M059J (cell line): ENCODE measurements around the gene POU2F1. TPM values are rescaled to one million over a fixed set of nuclear protein-coding genes. Genes with fewer than 3 reads are reported as not detected.

Source experiments
- DNase-seq: peaks from one replicate; pipeline ENCODE4 v3.0.0-alpha.2; 2012; ENCODE audit warnings: low read depth
- total RNA-seq: library from RNA; depleted of rRNA; stranded (reverse); fragments of >200 nt; shearing (Covaris generic); gene quantifications from 2 replicates; pipeline ENCODE4 v1.2.3, GENCODE V29; 2014

Gene POU2F1
- total RNA-seq, 1 experiment from 2014 or later = 5.5 TPM

DNA sequence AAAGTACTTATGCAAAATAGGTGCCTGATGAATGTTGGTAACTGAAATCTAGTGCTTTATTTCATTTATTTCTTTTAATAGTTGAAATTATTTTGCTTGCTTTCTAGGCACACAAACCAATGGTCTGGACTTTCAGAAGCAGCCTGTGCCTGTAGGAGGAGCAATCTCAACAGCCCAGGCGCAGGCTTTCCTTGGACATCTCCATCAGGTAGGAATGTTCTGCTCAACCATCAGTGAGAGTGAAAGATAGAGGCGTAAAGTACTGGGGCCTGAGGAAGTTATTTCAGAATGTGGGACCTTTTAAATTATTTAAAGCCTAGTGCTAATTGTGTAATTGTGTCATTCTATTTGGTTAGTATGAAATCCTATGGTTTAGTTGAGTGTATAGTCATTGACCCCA lies 144.7 kb downstream of the POU2F1 start:
- no peak for DNase-seq

DNA sequence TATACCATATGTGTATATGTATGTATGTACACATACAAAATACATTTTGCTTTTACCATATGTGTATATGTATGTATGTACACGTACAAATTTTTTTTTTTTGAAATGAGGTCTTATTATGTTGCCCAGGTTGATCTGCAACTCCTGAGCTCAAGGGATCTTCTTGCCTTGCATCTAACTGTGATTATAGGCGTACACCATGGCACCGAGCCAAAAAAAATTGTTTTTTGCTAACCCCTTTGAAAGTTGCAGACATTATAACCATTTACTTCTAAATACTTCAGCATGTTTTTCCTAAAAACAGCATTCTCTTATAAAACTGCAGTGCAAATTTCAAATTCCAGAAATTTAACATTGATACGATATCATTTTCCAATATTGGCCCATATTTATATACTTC lies 147.0 kb downstream of the POU2F1 start:
- no peak for DNase-seq

DNA sequence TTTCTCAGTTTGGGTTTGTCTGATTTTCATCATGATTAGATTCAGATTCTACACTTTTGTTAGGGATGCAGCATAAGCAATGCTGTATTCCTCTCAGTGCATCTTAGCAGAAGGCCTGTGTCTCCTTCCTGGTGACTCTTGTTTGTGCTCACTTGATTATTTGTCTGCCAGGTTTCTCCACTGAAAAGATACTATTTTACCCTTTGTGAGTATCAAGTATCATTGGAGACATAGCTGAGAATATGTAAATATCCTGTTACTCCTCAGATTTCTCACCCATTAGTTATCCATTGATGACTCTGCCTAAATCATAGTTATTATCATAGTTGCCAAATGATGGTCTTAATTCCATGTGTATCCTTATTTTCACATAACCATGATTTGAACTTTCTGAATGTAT lies 148.5 kb downstream of the POU2F1 start:
- DNase-seq = no peak

GRCh38 chr1:167369933-167370332 lies 149.2 kb downstream of the POU2F1 start:
- no peak for DNase-seq

DNA sequence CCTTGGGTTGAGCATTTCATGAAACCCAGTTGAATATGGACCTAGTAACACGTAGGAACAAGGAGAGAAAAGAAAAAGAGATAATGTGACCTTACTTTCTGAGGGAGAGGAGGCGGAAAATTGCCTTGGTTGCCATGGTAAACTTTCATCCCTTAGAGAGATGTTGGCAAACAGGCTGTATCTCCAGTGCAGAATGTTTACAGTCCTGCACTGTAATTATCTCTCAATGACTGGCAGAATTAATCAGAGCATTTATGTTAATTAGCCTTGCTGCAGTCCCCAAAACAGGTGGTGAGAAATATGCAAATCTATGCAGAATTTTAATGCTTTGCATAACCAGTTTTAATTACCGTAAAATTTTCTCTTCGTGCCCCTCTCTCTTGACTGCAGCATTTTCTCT lies 150.3 kb downstream of the POU2F1 start:
- DNase-seq = no peak

GRCh38 chr1:167373398-167373797 lies 152.7 kb downstream of the POU2F1 start:
- no peak for DNase-seq

DNA sequence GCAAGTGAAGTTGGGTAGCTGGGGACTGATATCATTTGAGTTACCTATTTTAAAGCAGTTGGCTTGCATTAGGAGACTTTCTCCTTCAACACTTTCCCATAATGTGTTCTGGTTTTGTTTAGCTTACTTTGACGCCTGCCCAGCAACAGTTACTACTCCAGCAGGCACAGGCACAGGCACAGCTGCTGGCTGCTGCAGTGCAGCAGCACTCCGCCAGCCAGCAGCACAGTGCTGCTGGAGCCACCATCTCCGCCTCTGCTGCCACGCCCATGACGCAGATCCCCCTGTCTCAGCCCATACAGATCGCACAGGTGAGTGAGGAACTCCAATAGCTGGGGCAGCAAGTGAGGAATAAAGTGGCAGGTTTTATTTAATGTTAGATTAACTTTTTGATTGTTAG lies 153.3 kb downstream of the POU2F1 start:
- DNase-seq = no peak

DNA sequence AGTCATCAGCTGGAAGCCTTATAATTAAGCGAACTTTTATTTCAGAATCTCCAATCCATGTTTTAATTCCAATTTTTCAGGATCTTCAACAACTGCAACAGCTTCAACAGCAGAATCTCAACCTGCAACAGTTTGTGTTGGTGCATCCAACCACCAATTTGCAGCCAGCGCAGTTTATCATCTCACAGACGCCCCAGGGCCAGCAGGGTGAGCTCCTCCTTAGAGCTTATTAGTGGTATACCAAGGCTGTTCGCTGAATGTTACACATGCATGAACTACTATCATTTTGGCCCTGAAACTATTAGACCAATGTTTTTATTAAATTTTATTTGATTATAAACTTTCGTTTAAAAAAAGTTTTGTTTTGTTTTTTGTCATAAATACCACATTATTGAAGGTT lies 155.3 kb downstream of the POU2F1 start:
- no peak for DNase-seq

- no peak for DNase-seq
These were observed 166.7 kb downstream of the POU2F1 start for GRCh38 chr1:167387251-167387910.

- no peak for DNase-seq
These were observed 168.3 kb downstream of the POU2F1 start for GRCh38 chr1:167388976-167389375.

- DNase-seq = no peak
These were observed 171.6 kb downstream of the POU2F1 start for GRCh38 chr1:167392200-167392696.

- DNase-seq = no peak
These were observed 179.8 kb downstream of the POU2F1 start for GRCh38 chr1:167400359-167400953.

DNA sequence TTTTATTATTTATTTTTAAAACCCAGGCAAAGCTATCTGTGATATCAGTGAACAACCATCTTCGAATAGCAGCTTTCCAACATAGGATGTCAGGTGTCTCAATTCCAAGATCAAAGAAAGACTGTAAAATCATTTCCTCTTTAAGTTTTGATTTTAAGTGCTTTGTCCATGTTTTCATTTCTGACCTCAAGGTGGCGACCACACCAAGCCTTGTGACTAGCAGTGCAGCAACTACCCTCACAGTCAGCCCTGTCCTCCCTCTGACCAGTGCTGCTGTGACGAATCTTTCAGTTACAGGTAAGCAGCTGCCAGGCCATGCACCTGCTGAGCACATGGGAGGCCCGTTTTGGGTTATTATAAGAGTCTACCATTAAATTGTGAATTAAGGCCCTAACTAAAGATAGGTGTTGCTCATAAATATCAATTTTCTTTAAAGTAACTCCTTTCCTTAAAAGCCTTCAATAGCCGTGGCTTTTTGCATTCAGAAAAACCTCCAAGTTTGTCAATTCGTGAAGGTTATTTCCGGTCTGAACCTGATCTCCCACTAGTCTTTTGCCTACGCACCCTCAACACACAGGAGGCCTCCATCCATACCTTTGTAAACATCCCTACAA lies 180.7 kb downstream of the POU2F1 start:
- peak; percentile 51 for DNase-seq

- no peak for DNase-seq
These were observed 183.6 kb downstream of the POU2F1 start for GRCh38 chr1:167404161-167404888.

DNA sequence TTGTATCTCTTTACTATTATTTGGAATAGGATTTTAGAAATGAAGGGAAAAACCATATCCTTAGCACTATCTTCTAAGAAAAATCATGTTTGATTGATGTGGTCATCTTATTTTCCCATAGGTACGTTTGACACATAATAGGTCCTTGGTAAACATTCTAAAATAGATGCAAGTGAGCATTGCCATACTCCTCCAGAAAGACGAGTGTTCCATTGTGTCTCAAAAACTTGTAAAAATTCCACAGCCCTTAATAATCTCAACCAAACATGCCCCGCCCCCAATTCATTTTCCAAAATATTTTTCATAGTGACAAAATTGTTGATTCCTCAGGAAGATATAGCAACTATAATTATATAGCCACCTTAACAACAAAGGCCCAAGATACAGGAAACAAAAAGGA lies 184.2 kb downstream of the POU2F1 start:
- no peak for DNase-seq

- DNase-seq = no peak
These were observed 187.7 kb downstream of the POU2F1 start for GRCh38 chr1:167408355-167408754.

- DNase-seq = peak; percentile 23
These were observed 188.5 kb downstream of the POU2F1 start for GRCh38 chr1:167409183-167409582.

- no peak for DNase-seq
These were observed 191.4 kb downstream of the POU2F1 start for GRCh38 chr1:167412072-167412471.

- DNase-seq = no peak
These were observed 192.2 kb downstream of the POU2F1 start for GRCh38 chr1:167412920-167413319.

- no peak for DNase-seq
These were observed 192.6 kb downstream of the POU2F1 start for GRCh38 chr1:167413328-167413727.

- no peak for DNase-seq
These were observed 195.8 kb downstream of the POU2F1 start for GRCh38 chr1:167416506-167416905.

GRCh38 chr1:167418391-167418790 lies 197.7 kb downstream of the POU2F1 start:
- DNase-seq = no peak

- DNase-seq = no peak
These were observed 198.6 kb downstream of the POU2F1 start for GRCh38 chr1:167419245-167419644.
